HepG2 (cell line): ENCODE data around the gene NLRX1. TPM values are rescaled to one million over a fixed set of nuclear protein-coding genes. Genes with fewer than 3 reads are reported as not detected.

Experiments used
- ATAC-seq: fragments of 200-7000 bp; cut with Tn5 transposase; 3 replicates; pipeline ENCODE4 v1.9.1; 2020; ENCODE audit warnings: mild to moderate bottlenecking, moderate library complexity
- BruUV-seq: library from RNA; stranded (reverse); fragments of 400-500 nt; replicated peaks from 2 replicates; lab custom pipeline; 2021; lab: Mats Ljungman, UMichigan
- CTCF ChIA-PET: fragments of 300-600 bp; formaldehyde crosslinking; extraction: SDS; loops from one replicate; lab custom pipeline; 2021; ENCODE audit warnings: low total read pairs, inconsistent platforms, low intra/inter-chr PET ratio; lab: Yijun Ruan, JAX
- POLR2A ChIA-PET: fragments of 350-600 bp; sonication (Branson Sonifier 250); formaldehyde crosslinking; loops from one replicate; lab custom pipeline; 2020; ENCODE audit warnings: antibody characterized with exemption, inconsistent platforms; lab: Yijun Ruan, JAX
- DNase-seq: peaks from one replicate; pipeline ENCODE4 v3.0.0-alpha.2; 2015; ENCODE audit warnings: low spot score
- FAIRE-seq: peaks from 3 replicates; lab custom pipeline; 2011; peaks lifted over from hg19 to GRCh38; lab: Jason Lieb, UNC
- H2AFZ ChIP-seq: one replicate; pipeline ENCODE4 v1.6.1; 2011; ENCODE audit warnings: low read length, inconsistent platforms
- H3K27ac ChIP-seq: fragments of 300-600 bp; 3 replicates; pipeline ENCODE4 v1.8.0; 2011; ENCODE audit warnings: mixed run types, mild to moderate bottlenecking, mixed read lengths, low read length, inconsistent platforms; ENCODE audit not compliant: insufficient read depth; ENCODE audit errors: extremely low read length
- H3K27me3 ChIP-seq, 2 experiments: fragments of 200-600 bp in 1 of 2; 2 replicates in 1 of 2; 3 replicates in 1 of 2; pipeline versions ENCODE4 v1.6.0 to v1.8.0; 2011; ENCODE audit warnings: low read length in 2 of 2, mild to moderate bottlenecking in 2 of 2, moderate library complexity in 2 of 2, inconsistent platforms in 1 of 2; ENCODE audit not compliant: insufficient read depth in 2 of 2, control insufficient read depth in 1 of 2
- H3K36me3 ChIP-seq, 2 experiments: fragments of 200-600 bp in 1 of 2; replicated peaks in 1 of 2; 2 replicates in 1 of 2; 3 replicates in 1 of 2; pipeline versions ENCODE4 v1.5.1 to v1.8.0; 2011; ENCODE audit warnings: low read length in 2 of 2, inconsistent platforms in 1 of 2; ENCODE audit not compliant: insufficient read depth in 2 of 2, control insufficient read depth in 1 of 2
- H3K4me1 ChIP-seq: 2 replicates; pipeline ENCODE4 v1.5.1; 2012; ENCODE audit warnings: low read length, inconsistent platforms; ENCODE audit not compliant: insufficient read depth
- H3K4me2 ChIP-seq: 2 replicates; pipeline ENCODE4 v1.6.0; 2011; ENCODE audit warnings: low read depth, low read length, inconsistent platforms
- H3K4me3 ChIP-seq, 3 experiments: fragments of 200-600 bp in 1 of 3; sonication (generic), shearing (Covaris generic) in 1 of 3; replicated peaks in 1 of 3; 2 replicates each; pipeline ENCODE4 v1.5.1; 2011 to 2016; ENCODE audit warnings: low read length in 3 of 3, inconsistent platforms in 2 of 3, low read depth in 2 of 3, mild to moderate bottlenecking in 2 of 3, control low read depth in 1 of 3, mixed read lengths in 1 of 3; ENCODE audit not compliant: insufficient read depth in 1 of 3
- H3K79me2 ChIP-seq: one replicate; pipeline ENCODE4 v1.6.1; 2011; ENCODE audit warnings: low read length, inconsistent platforms; ENCODE audit not compliant: insufficient read depth
- H3K9ac ChIP-seq: 2 replicates; pipeline ENCODE4 v1.6.0; 2011; ENCODE audit warnings: mild to moderate bottlenecking, low read depth, low read length, inconsistent platforms; ENCODE audit not compliant: insufficient read depth
- H3K9me3 ChIP-seq: 2 replicates; pipeline ENCODE4 v1.5.1; 2012; ENCODE audit warnings: mild to moderate bottlenecking, low read length
- H4K20me1 ChIP-seq: 2 replicates; pipeline ENCODE4 v1.6.0; 2011; ENCODE audit warnings: inconsistent platforms, mild to moderate bottlenecking, low read length, moderate library complexity; ENCODE audit not compliant: insufficient read depth
- AFF4 ChIP-seq: sonication (generic); formaldehyde crosslinking; IDR thresholded peaks from 2 replicates; pipeline ENCODE4 v1.4.0; 2020; ENCODE audit warnings: missing genetic modification reagents
- GABPA ChIP-seq, 2 experiments: IDR thresholded peaks; 2 replicates each; pipeline ENCODE4 v1.6.1; 2011 to 2016; ENCODE audit warnings: low read depth in 2 of 2, low read length in 1 of 2, missing biosample characterization in 1 of 2, missing genetic modification characterization in 1 of 2
- GFI1 ChIP-seq: sonication (generic); formaldehyde crosslinking; IDR thresholded peaks from 2 replicates; pipeline ENCODE4 v1.5.0; 2020; ENCODE audit warnings: missing genetic modification reagents, mild to moderate bottlenecking, borderline replicate concordance
- GZF1 ChIP-seq: sonication (generic); formaldehyde crosslinking; IDR thresholded peaks from 2 replicates; pipeline ENCODE4 v1.5.1; 2020; ENCODE audit warnings: mild to moderate bottlenecking, missing genetic modification reagents
- HES4 ChIP-seq: sonication (generic); formaldehyde crosslinking; IDR thresholded peaks from 2 replicates; pipeline ENCODE4 v1.9.0; 2021; ENCODE audit warnings: mild to moderate bottlenecking, missing genetic modification reagents, borderline replicate concordance
- PRDM15 ChIP-seq: sonication (generic); formaldehyde crosslinking; IDR thresholded peaks from 2 replicates; pipeline ENCODE4 v1.4.0; 2020; ENCODE audit warnings: missing genetic modification reagents
- SPEN ChIP-seq: sonication (generic); formaldehyde crosslinking; IDR thresholded peaks from 2 replicates; pipeline ENCODE4 v1.5.1; 2020; ENCODE audit warnings: low read depth, mild to moderate bottlenecking, missing genetic modification reagents
- ZGPAT ChIP-seq: IDR thresholded peaks from 2 replicates; pipeline ENCODE4 v1.6.1; 2016; ENCODE audit warnings: mild to moderate bottlenecking
- ZNF253 ChIP-seq: sonication (generic); formaldehyde crosslinking; IDR thresholded peaks from 2 replicates; pipeline ENCODE4 v1.8.0; 2022; ENCODE audit warnings: mild to moderate bottlenecking, missing genetic modification reagents, borderline replicate concordance
- ZNF556 ChIP-seq: sonication (generic); formaldehyde crosslinking; IDR thresholded peaks from 2 replicates; pipeline ENCODE4 v1.4.0; 2020; ENCODE audit warnings: mild to moderate bottlenecking, missing genetic modification reagents, borderline replicate concordance
- ZNF616 ChIP-seq: sonication (generic); formaldehyde crosslinking; IDR thresholded peaks from 2 replicates; pipeline ENCODE4 v1.5.0; 2020; ENCODE audit warnings: low read depth, mild to moderate bottlenecking, missing genetic modification reagents
- ZNF704 ChIP-seq: sonication (generic); formaldehyde crosslinking; IDR thresholded peaks from 2 replicates; pipeline ENCODE4 v1.8.1; 2023; ENCODE audit warnings: mild to moderate bottlenecking, inconsistent platforms, moderate library complexity, missing genetic modification reagents, borderline replicate concordance
- WGBS: methylation state at CpG from one replicate; pipeline ENCODE4 v1.1.6; 2017; ENCODE audit warnings: low lambda C conversion rate; 5-methylcytosine and 5-hydroxymethylcytosine counted together
- in situ Hi-C: cut with HindIII; loops from 2 replicates; pipeline ENCODE4 v1.10.0; 2017; ENCODE audit warnings: low pct_unique_long_range_greater_than_20kb; ENCODE audit not compliant: extremely low pct_ligation_motif_present
- intact Hi-C: fragments of 100-400 bp; cut with micrococcal nuclease; formaldehyde crosslinking; loops from one replicate; pipeline ENCODE4 v1.10.0; 2022; ENCODE audit not compliant: unreplicated experiment
- polyA plus RNA-seq, 8 experiments: library from polyadenylated mRNA; depleted of rRNA in 3 of 8; stranded (reverse) in 7 of 8; unstranded in 1 of 8; fragments of >200 nt; fragmentation: Illumina TruSeq in 4 of 8; extraction: Trizol in 4 of 8; gene quantifications; 2 replicates each; pipeline versions ENCODE4 v1.2.1 to v1.2.3, GENCODE V29; 2011 to 2016; ENCODE audit warnings: low read depth in 4 of 8, missing spikeins in 1 of 8, mixed read lengths in 1 of 8; ENCODE audit not compliant: insufficient read depth in 1 of 8
- total RNA-seq, 5 experiments: library from RNA; depleted of rRNA; stranded (reverse); fragments of >200 nt; fragmentation: Illumina TruSeq; extraction: Trizol; gene quantifications; 2 replicates each; pipeline ENCODE4 v1.2.3, GENCODE V29; 2016; ENCODE audit warnings: low read depth in 1 of 5
- TF ChIP-seq, protein P1 (sequence below): sonication (generic); formaldehyde crosslinking; IDR thresholded peaks from 2 replicates; pipeline ENCODE4 v1.4.0; 2020; ENCODE audit warnings: missing genetic modification reagents

NLRX1 gene
- total and polyA plus RNA-seq, 2 of the 13 experiments (the other 11 are each of a cell fraction or from before 2014, with no cell fraction given): 8.7 to 11.0 TPM

GRCh38 chr11:119179342-119179741 lies 10.8 kb downstream of the NLRX1 start:
- H2AFZ ChIP-seq: no peak overlapping the region
- H3K9ac ChIP-seq: no peak overlapping the region
- no peak overlapping the region for H3K4me2 ChIP-seq
- 85% methylated on average over 6 of the region's 6 CpGs for WGBS
- in situ Hi-C loops (no loop called here), intact Hi-C loops (no loop called here)
- CTCF ChIA-PET: no interaction called here
- no TSS peak for BruUV-seq
- POLR2A ChIA-PET: no interaction called here
- no peak for ATAC-seq
- no peak overlapping the region for H3K4me3 ChIP-seq
- no peaks in the 10 kb centered on the region for H4K20me1 ChIP-seq
- FAIRE-seq: no peak
- DNase-seq: no peak
- no peaks in the 10 kb centered on the region for H3K9me3 ChIP-seq
- peaks cover 5 to 13% of the 10 kb centered on the region in 2 experiments; a peak in 3 of 5 replicates for H3K36me3 ChIP-seq
- H3K4me1 ChIP-seq: no peaks in the 10 kb centered on the region
- no peaks in the 10 kb centered on the region for H3K79me2 ChIP-seq
- H3K27ac ChIP-seq: no peak overlapping the region
- no peaks in the 10 kb centered on the region for H3K27me3 ChIP-seq
- TF ChIP-seq PRDM15 (CRISPR knock-in tag) (no peak), ZNF616 (CRISPR knock-in tag) (no peak), ZNF556 (CRISPR knock-in tag) (no peak), ZNF704 (no peak), ZNF253 (CRISPR knock-in tag) (no peak), AFF4 (CRISPR knock-in tag) (no peak), GABPA (IDR thresholded peaks at IDR 0.05; ENCODE audit: low read depth, low read length) (no peak), GABPA (CRISPR knock-in tag; IDR thresholded peaks at IDR 0.05; ENCODE audit: low read depth) (no peak), GZF1 (CRISPR knock-in tag) (no peak), SPEN (CRISPR knock-in tag) (no peak), GFI1 (CRISPR knock-in tag) (no peak), ZGPAT (CRISPR knock-in tag) (no peak), HES4 (CRISPR knock-in tag) (no peak)
- TF ChIP-seq, protein P1, sequence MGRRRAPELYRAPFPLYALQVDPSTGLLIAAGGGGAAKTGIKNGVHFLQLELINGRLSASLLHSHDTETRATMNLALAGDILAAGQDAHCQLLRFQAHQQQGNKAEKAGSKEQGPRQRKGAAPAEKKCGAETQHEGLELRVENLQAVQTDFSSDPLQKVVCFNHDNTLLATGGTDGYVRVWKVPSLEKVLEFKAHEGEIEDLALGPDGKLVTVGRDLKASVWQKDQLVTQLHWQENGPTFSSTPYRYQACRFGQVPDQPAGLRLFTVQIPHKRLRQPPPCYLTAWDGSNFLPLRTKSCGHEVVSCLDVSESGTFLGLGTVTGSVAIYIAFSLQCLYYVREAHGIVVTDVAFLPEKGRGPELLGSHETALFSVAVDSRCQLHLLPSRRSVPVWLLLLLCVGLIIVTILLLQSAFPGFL (CRISPR knock-in tag): no peak
